ENCODE data around the gene CSTA. TPM values are rescaled to one million over a fixed set of nuclear protein-coding genes. Genes with fewer than 3 reads are reported as not detected.

Gene CSTA
- total RNA-seq, 1 donor = 2.5 TPM

- no peak overlapping the region for H3K4me3 ChIP-seq (ENCODE audit: low read depth, low read length)
- DNase-seq (ENCODE audit: low read depth) = no peak
- no peak for TF ChIP-seq CTCF (IDR thresholded peaks at IDR 0.05; ENCODE audit: insufficient read depth, low read length)
These were observed 28.9 kb downstream of the CSTA start for GRCh38 chr3:122353893-122354401.

GRCh38 chr3:122355612-122356011 lies 30.6 kb downstream of the CSTA start:
- no peak for TF ChIP-seq CTCF (IDR thresholded peaks at IDR 0.05; ENCODE audit: insufficient read depth, low read length)
- H3K4me3 ChIP-seq (ENCODE audit: low read depth, low read length) = no peak overlapping the region
- no peak for DNase-seq (ENCODE audit: low read depth)

GRCh38 chr3:122356402-122356801 lies 31.4 kb downstream of the CSTA start:
- H3K4me3 ChIP-seq (ENCODE audit: low read depth, low read length) = no peak overlapping the region
- TF ChIP-seq CTCF (IDR thresholded peaks at IDR 0.05; ENCODE audit: insufficient read depth, low read length) = peak; percentile 33
- DNase-seq (ENCODE audit: low read depth) = peak; percentile 28

GRCh38 chr3:122357828-122358702 lies 33.0 kb downstream of the CSTA start:
- H3K4me3 ChIP-seq (ENCODE audit: low read depth, low read length) = no peak overlapping the region
- peak; percentile 7 for DNase-seq (ENCODE audit: low read depth)
- no peak for TF ChIP-seq CTCF (IDR thresholded peaks at IDR 0.05; ENCODE audit: insufficient read depth, low read length)

GRCh38 chr3:122358703-122359032 lies 33.6 kb downstream of the CSTA start:
- no peak for DNase-seq (ENCODE audit: low read depth)
- no peak for TF ChIP-seq CTCF (IDR thresholded peaks at IDR 0.05; ENCODE audit: insufficient read depth, low read length)
- H3K4me3 ChIP-seq (ENCODE audit: low read depth, low read length) = no peak overlapping the region

- DNase-seq (ENCODE audit: low read depth) = no peak
- H3K4me3 ChIP-seq (ENCODE audit: low read depth, low read length) = no peak overlapping the region
- no peak for TF ChIP-seq CTCF (IDR thresholded peaks at IDR 0.05; ENCODE audit: insufficient read depth, low read length)
These were observed 37.0 kb downstream of the CSTA start for GRCh38 chr3:122362026-122362425.
